ENCODE results near the gene FIBP. TPM values are rescaled to one million over a fixed set of nuclear protein-coding genes. Genes with fewer than 3 reads are reported as not detected.

The FIBP gene
- total RNA-seq, 1 donor from 2014 or later, result 144 TPM

DNA sequence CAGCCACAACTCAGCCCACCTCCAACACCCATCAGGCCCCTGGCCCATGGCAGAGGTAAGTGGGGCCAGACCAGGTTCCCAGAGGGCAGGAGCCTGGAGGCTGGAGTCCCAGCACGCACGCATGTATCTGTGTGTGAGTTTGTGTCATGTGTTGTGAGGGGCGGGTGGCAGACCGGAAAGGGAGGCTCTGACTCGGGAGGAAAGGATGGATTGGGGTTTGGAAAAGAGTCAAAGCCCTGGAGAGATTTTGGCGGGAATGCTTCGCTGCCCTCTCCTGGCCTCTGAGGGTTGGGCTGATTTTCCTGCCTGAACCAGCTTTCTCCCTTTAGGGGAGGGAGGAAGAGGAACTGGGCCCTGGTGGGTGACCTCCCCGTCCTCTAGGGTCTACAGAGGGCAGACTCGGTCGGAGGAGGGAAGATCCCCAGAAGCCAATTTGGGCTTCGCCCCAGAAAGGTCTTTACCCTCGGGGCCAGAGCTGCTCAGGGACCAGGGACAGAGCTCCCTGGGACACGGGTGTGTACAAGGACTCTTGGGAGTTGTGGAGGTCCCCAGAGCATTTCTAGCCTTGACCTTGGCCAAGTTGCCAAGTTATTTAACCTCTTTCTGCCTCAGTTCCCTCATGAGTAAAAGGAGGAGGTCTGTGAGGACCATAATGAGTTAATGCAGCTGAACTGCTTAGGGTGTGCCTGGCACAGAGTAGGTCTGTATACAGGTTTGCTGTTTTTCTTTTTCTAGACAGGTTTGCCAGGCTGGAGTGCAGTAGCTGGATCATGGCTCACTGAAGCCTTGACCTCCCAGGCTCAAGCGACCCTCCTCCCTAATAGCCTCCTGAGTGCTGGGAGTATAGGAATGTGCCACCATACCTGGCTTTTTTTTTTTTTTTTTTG is 23.7 kb upstream of the FIBP start:
- H3K4me3 ChIP-seq (ENCODE audit: low read depth, low read length), result no peak overlapping the region
- DNase-seq (ENCODE audit: low read depth), result no peak
- H3K36me3 ChIP-seq (ENCODE audit: control insufficient read depth, insufficient read depth, low read length), result no peaks in the 10 kb centered on the region
- H3K27me3 ChIP-seq (ENCODE audit: control insufficient read depth, insufficient read depth, low read length), result no peaks in the 10 kb centered on the region
- TF ChIP-seq, protein P1, sequence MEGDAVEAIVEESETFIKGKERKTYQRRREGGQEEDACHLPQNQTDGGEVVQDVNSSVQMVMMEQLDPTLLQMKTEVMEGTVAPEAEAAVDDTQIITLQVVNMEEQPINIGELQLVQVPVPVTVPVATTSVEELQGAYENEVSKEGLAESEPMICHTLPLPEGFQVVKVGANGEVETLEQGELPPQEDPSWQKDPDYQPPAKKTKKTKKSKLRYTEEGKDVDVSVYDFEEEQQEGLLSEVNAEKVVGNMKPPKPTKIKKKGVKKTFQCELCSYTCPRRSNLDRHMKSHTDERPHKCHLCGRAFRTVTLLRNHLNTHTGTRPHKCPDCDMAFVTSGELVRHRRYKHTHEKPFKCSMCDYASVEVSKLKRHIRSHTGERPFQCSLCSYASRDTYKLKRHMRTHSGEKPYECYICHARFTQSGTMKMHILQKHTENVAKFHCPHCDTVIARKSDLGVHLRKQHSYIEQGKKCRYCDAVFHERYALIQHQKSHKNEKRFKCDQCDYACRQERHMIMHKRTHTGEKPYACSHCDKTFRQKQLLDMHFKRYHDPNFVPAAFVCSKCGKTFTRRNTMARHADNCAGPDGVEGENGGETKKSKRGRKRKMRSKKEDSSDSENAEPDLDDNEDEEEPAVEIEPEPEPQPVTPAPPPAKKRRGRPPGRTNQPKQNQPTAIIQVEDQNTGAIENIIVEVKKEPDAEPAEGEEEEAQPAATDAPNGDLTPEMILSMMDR (IDR thresholded peaks at IDR 0.05; ENCODE audit: insufficient read depth, low read length, poor library complexity, severe bottlenecking), result peak; percentile 38

DNA sequence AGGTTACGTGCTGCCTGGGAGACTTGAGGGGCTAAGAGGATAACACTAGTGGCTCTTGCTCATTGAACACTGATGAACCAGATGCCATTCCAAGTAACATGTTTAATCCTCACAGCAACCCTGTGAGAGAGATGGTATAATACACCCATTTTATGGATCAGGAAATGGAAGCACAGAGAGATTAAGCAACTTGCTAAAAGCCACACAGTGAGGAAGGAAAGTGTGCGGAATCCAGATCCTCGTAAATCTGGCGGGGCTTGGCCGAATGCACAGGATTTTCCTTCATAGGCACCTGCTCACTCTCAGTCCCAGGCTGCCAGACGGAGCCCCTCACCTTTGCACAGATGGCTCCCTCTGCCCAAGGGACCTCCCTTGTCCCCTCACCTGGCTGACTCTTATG is 19.6 kb upstream of the FIBP start:
- H3K27me3 ChIP-seq (ENCODE audit: control insufficient read depth, insufficient read depth, low read length), result no peaks in the 10 kb centered on the region
- no peaks in the 10 kb centered on the region for H3K36me3 ChIP-seq (ENCODE audit: control insufficient read depth, insufficient read depth, low read length)
- DNase-seq (ENCODE audit: low read depth), result no peak
- TF ChIP-seq, protein P1 (IDR thresholded peaks at IDR 0.05; ENCODE audit: insufficient read depth, low read length, poor library complexity, severe bottlenecking), result no peak
- H3K4me3 ChIP-seq (ENCODE audit: low read depth, low read length), result no peak overlapping the region

DNA sequence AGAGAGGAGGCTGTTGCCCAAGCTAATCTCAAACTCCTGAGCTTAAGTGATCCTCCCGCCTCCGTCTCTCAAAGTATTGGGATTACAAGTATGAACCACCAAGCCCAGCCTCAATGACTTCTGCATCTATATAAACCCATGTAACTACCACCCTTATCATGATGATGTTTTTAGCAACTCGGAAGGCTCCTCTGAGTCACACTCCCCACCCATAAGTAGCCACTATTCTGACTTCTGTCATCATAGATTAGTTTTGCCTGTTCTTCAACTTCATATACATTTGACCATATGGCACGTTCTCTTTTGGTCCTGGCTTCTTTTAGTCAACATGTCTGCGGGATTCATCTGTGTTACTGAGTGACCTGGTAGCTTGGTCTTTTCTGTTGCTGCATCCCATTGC is 18.3 kb upstream of the FIBP start:
- H3K36me3 ChIP-seq (ENCODE audit: control insufficient read depth, insufficient read depth, low read length), result no peaks in the 10 kb centered on the region
- TF ChIP-seq, protein P1 (IDR thresholded peaks at IDR 0.05; ENCODE audit: insufficient read depth, low read length, poor library complexity, severe bottlenecking), result no peak
- no peak for DNase-seq (ENCODE audit: low read depth)
- no peak overlapping the region for H3K4me3 ChIP-seq (ENCODE audit: low read depth, low read length)
- H3K27me3 ChIP-seq (ENCODE audit: control insufficient read depth, insufficient read depth, low read length), result no peaks in the 10 kb centered on the region

DNA sequence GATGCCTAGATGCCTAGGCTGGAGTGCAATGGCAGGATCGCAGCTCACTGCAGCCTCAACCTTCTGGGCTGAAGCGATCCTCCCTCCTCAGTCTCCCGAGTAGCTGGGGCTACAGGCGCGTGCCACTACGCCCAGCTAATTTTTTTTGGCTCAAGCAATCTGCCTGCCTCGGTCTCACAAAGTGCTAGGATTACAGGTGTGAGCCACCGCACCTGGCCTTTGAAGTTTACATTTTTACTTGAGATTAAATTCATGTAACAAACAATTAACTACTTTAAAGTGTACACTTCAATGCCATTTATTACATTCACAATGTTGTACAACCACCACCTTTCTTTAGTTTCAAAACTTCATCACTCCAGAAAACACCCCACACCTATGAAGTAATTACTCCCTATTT is 15.4 kb upstream of the FIBP start:
- Histone ChIP-seq H3K36me3 (ENCODE audit: control insufficient read depth, insufficient read depth, low read length) (no peaks in the 10 kb centered on the region), H3K27me3 (ENCODE audit: control insufficient read depth, insufficient read depth, low read length) (no peaks in the 10 kb centered on the region), H3K4me3 (ENCODE audit: low read depth, low read length) (no peak overlapping the region)
- TF ChIP-seq, protein P1 (IDR thresholded peaks at IDR 0.05; ENCODE audit: insufficient read depth, low read length, poor library complexity, severe bottlenecking), result no peak
- DNase-seq (ENCODE audit: low read depth), result no peak

DNA sequence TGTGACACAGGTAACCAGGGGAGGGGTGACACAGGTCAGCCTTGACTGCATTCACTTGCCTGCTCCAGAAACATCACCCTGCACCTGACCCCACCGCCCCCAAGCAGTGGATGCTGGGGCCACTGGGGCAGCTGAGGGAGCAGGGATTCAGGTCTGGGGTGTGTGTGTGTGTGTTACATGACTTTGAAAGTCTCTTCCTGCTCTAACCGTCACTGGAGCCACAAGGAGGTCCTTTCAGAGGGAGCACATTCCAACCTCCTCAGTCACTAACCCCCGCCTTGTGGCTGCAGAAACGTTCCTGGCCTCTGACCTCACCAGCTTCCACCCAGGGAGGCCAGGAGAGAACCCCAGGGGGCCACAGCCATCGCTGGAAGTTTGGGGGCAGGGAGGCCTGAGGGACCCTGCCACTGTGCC is 14.8 kb upstream of the FIBP start:
- TF ChIP-seq, protein P1 (IDR thresholded peaks at IDR 0.05; ENCODE audit: insufficient read depth, low read length, poor library complexity, severe bottlenecking), result no peak
- DNase-seq (ENCODE audit: low read depth), result no peak
- no peaks in the 10 kb centered on the region for H3K36me3 ChIP-seq (ENCODE audit: control insufficient read depth, insufficient read depth, low read length)
- H3K4me3 ChIP-seq (ENCODE audit: low read depth, low read length), result no peak overlapping the region
- no peaks in the 10 kb centered on the region for H3K27me3 ChIP-seq (ENCODE audit: control insufficient read depth, insufficient read depth, low read length)

DNA sequence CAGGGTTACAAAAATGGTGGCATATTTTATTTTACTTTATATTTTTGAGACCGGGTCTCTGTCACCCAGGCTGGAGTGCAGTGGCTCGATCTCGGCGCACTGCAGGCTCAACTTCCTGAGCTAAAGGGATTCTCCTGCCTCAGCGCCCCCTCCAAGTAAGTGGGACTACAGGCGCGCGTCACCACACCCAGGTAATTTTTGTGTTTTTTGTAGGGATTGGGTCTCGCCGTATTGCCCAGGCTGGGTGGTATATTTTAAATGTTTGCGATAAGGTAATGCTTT is 12.6 kb upstream of the FIBP start:
- TF ChIP-seq, protein P1 (IDR thresholded peaks at IDR 0.05; ENCODE audit: insufficient read depth, low read length, poor library complexity, severe bottlenecking), result no peak
- H3K4me3 ChIP-seq (ENCODE audit: low read depth, low read length), result peak overlapping the region; percentile 23
- H3K27me3 ChIP-seq (ENCODE audit: control insufficient read depth, insufficient read depth, low read length), result no peaks in the 10 kb centered on the region
- H3K36me3 ChIP-seq (ENCODE audit: control insufficient read depth, insufficient read depth, low read length), result no peaks in the 10 kb centered on the region
- DNase-seq (ENCODE audit: low read depth), result no peak
